ENCODE measurements around the gene ABHD1. TPM values are rescaled to one million over a fixed set of nuclear protein-coding genes. Genes with fewer than 3 reads are reported as not detected.

Gene ABHD1
- total RNA-seq, 3 donors from 2014 or later (not counting 1 experiment from before 2014, with no cell fraction given) = 0.88 to 2.4 (median 1.2) TPM

- Histone ChIP-seq H3K27me3 (ENCODE audit: control insufficient read depth, insufficient read depth, low read length) (no peaks in the 10 kb centered on the region), H3K9me3 (ENCODE audit: control insufficient read depth, insufficient read depth, low read length) (no peaks in the 10 kb centered on the region), H3K4me1 (ENCODE audit: control insufficient read depth, insufficient read depth, low read length) (peaks cover 45% of the 10 kb centered on the region), H3K27ac (ENCODE audit: low read length) (no peak overlapping the region), H3K36me3 (ENCODE audit: control insufficient read depth, insufficient read depth, low read length) (no peaks in the 10 kb centered on the region), H3K4me3 (ENCODE audit: low read length) (no peak overlapping the region)
- Mint-ChIP-seq H3K27me3 (ENCODE audit: low read depth in 2 of 2) (no peaks in the 10 kb centered on the region), H3K4me1 (peaks cover 36 to 60% of the 10 kb centered on the region in 2 donors), H3K4me3 (no peak overlapping the region), H3K9me3 (no peaks in the 10 kb centered on the region), H3K27ac (peak overlapping the region in 1 of 2 donors; percentile 63), H3K36me3 (no peaks in the 10 kb centered on the region)
- intact Hi-C loops (cut with micrococcal nuclease) = no loop called here
- ATAC-seq = no peak
- DNase-seq = no peak
- WGBS (ENCODE audit: insufficient coverage) = 70% methylated on average over 7 of the region's 7 CpGs
- no peak for TF ChIP-seq CTCF (IDR thresholded peaks at IDR 0.05)
Observed at GRCh38 chr2:27077231-27077630, 46.4 kb upstream of the ABHD1 start.

- Mint-ChIP-seq H3K4me3 (no peak within 1 kb of the TSS), H3K36me3 (no peaks in the 10 kb centered on the region), H3K4me1 (peaks cover 35 to 53% of the 10 kb centered on the region in 2 donors), H3K9me3 (no peaks in the 10 kb centered on the region), H3K27me3 (ENCODE audit: low read depth in 2 of 2) (no peaks in the 10 kb centered on the region), H3K27ac (peak within 1 kb of the TSS in 1 of 2 donors; percentile 63)
- TF ChIP-seq CTCF (IDR thresholded peaks at IDR 0.05) = no peak
- peaks cover 43% of the 10 kb centered on the region for H3K4me1 ChIP-seq (ENCODE audit: control insufficient read depth, insufficient read depth, low read length)
- intact Hi-C loops (cut with micrococcal nuclease) = no loop called here
- H3K27me3 ChIP-seq (ENCODE audit: control insufficient read depth, insufficient read depth, low read length) = no peaks in the 10 kb centered on the region
- no peak within 1 kb of the TSS for H3K4me3 ChIP-seq (ENCODE audit: low read length)
- no peak for ATAC-seq
- no peaks in the 10 kb centered on the region for H3K36me3 ChIP-seq (ENCODE audit: control insufficient read depth, insufficient read depth, low read length)
- no peaks in the 10 kb centered on the region for H3K9me3 ChIP-seq (ENCODE audit: control insufficient read depth, insufficient read depth, low read length)
- 57% methylated on average over 41 of the region's 41 CpGs for WGBS (ENCODE audit: insufficient coverage)
- no peak for DNase-seq
- no peak within 1 kb of the TSS for H3K27ac ChIP-seq (ENCODE audit: low read length)
Observed at GRCh38 chr2:27078267-27079194, 45.1 kb upstream of the ABHD1 start, which contains the start of gene EMILIN1. TSS of gene EMILIN1 (plus strand) at chr2:27078615. CDS start at chr2:27079066, 451 bp downstream.

- peak overlapping the region in 1 of 2 donors; percentile 86 for H3K27ac Mint-ChIP-seq
- no peaks in the 10 kb centered on the region for H3K36me3 Mint-ChIP-seq
- TF ChIP-seq CTCF (IDR thresholded peaks at IDR 0.05) = no peak
- peaks cover 42% of the 10 kb centered on the region for H3K4me1 ChIP-seq (ENCODE audit: control insufficient read depth, insufficient read depth, low read length)
- ATAC-seq = no peak
- no peaks in the 10 kb centered on the region for H3K9me3 ChIP-seq (ENCODE audit: control insufficient read depth, insufficient read depth, low read length)
- no peaks in the 10 kb centered on the region for H3K27me3 ChIP-seq (ENCODE audit: control insufficient read depth, insufficient read depth, low read length)
- no peak overlapping the region for H3K4me3 ChIP-seq (ENCODE audit: low read length)
- no peaks in the 10 kb centered on the region for H3K27me3 Mint-ChIP-seq (ENCODE audit: low read depth in 2 of 2)
- peaks cover 30 to 54% of the 10 kb centered on the region in 2 donors for H3K4me1 Mint-ChIP-seq
- no peak overlapping the region for H3K27ac ChIP-seq (ENCODE audit: low read length)
- H3K9me3 Mint-ChIP-seq = no peaks in the 10 kb centered on the region
- H3K36me3 ChIP-seq (ENCODE audit: control insufficient read depth, insufficient read depth, low read length) = no peaks in the 10 kb centered on the region
- DNase-seq = no peak
- WGBS (ENCODE audit: insufficient coverage) = 86% methylated on average over 14 of the region's 14 CpGs
- no peak overlapping the region for H3K4me3 Mint-ChIP-seq
- intact Hi-C loops (cut with micrococcal nuclease) = loop anchor here (10.0 kb wide), 1 partner anchor 55 kb away; the partner anchor contains the start of genes PREB and PRR30
Observed at GRCh38 chr2:27079233-27080139, 44.1 kb upstream of the ABHD1 start.
